Measurements from ENCODE around the gene SYT1.
"Not testable (repeated sequence)": the region's sequence is repeated elsewhere in the genome, so short reads cannot be mapped to it uniquely, and the experiment has no call there.

Gene SYT1

DNA sequence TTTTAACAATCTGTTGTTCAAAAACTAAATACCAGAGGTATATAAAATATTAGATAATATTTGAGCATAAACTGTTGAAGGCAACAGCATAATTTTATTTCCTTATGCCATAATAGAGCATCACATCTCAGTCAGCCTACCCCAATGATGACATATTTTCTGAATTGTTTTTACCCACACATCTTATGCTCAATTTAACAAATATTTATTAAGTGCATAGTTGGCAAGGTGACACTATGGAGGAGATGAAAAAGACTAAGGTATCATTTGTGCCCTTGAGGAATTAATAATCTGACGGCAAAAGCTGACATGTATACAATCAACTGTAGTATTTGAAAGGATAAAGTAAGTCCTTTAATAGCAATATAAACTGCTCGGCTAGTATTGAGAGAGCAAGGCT is 102.4 kb downstream of the SYT1 start:
- DNase-seq (ENCODE audit: low read depth): no peak

DNA sequence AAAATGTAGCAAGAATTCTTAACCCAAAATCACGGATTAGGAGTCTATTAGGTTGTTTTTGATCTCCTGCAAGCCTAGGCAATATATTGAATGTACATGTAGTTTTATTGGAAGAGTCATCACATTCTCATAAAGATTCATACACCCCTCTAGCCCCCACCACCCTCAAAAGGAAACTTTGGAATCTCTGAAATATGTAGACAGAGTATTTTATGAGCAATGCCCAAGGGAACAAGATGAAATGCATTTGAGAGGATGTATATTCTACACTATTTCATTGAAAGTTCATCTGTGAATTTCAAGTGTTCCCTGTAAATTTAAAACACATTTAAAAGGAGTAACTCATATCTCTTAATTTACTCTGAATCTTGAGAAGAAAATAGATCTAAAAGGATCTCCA is 103.7 kb downstream of the SYT1 start:
- DNase-seq (ENCODE audit: low read depth): no peak

DNA sequence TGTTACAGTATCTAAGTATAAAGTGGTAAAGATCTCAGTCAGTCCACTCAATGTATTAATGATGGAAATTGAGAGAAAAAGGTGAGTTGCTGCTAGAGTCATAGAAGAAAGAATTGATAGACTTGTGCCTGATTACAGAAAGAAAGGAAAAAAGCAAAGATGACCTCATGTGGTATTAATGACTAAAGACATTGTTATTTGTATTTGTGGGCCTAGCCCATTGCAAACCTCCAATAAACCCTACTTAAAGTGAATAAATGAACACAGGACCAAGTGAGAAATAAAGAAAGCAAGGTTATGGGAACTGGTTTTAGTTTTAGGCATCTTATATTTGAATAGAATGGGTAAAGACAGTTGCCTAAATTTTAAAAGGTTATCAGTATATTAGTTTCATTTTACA is 105.5 kb downstream of the SYT1 start:
- DNase-seq (ENCODE audit: low read depth): no peak

DNA sequence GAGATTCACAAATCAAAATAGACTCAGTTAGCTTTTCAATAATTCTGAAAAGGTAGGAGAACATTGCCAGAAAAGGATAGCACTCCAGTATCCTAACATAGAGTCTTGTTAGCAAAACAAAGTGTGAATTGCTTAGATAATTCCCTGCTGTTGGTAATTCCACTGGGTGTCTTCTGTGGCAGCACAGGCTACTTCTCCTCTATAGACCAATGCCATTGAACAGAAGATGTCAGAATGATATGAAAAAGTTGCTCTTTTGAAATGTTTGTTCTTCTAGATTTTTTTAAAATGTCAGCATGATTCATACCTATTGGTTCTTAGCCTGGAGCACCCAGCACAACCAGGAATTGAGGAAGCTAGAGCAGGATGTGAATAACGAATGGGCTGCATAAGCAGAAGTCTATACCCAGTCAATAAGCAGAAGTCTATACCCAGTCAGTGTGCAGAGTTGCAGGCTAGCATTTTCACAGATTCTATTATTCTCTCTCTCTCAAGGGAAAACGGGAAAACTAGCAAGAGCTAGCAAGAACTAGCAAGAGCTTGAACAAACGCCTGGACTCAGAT is 112.8 kb downstream of the SYT1 start:
- no peak for DNase-seq (ENCODE audit: low read depth)

DNA sequence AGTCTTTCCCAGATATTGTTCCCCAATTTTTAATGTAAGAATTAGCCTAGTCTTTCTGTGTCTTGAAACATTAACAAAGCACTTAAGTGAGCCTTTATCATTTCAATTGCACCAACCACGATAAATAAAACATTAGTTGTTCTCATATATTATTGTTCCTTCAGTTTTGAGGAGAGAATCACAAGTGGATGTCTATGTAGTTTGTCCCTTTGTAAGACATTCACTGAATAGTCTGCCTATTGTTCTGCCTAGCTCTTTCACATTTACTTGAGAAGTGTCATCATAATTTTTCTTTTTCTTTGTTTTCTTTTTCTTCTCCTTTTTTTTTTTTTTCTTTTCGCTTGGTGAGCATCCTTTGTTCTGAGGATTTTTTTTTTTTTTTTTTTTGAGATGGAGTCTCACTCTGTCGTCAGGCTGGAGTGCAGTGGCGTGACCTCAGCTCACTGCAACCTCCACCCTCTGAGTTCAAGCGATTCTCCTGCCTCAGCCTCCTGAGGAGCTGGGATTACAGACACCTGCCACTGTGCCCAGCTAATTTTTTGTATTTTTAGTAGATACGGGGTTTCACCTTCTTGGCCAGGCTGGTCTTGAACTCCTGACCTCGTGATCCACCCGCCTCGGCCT is 129.7 kb downstream of the SYT1 start:
- DNase-seq (ENCODE audit: low read depth): no peak

DNA sequence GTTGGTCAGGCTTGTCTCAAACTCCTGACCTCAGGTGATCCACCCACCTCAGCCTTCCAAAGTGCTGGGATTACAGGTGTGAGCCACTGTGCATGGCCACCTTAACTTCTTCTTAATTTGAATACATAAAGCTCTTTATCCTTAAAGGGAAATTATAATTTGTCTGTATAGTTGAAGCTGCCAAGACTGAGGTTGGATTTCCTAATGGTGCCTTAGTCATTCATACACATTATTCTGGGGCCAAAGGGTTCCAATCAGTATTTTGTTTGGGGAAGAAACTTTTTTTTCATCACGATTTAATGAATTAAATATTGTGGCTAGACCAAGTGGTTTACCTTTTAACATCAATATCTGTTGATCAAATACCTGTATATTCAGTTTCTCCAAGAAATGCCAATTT is 135.9 kb downstream of the SYT1 start:
- peak; percentile 7 for DNase-seq (ENCODE audit: low read depth)

DNA sequence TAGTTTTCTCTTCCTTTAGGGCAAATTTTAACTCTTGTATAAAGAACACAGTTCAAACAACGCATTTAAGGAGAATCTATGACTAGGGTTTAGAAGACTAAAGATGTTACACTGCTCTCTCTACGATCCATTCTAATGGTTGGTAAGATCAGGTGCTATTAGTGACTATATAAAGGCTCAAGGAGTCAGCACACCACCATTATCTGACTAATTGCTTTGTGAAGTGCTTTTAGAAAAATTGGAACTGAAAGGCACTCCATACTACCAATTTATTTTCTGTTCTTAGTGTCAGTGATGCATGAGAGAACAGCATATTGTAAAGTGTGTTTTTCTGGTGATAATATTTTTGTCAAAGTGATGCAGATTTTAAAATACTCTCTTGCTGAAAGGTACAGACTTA is 136.8 kb downstream of the SYT1 start:
- DNase-seq (ENCODE audit: low read depth): no peak

DNA sequence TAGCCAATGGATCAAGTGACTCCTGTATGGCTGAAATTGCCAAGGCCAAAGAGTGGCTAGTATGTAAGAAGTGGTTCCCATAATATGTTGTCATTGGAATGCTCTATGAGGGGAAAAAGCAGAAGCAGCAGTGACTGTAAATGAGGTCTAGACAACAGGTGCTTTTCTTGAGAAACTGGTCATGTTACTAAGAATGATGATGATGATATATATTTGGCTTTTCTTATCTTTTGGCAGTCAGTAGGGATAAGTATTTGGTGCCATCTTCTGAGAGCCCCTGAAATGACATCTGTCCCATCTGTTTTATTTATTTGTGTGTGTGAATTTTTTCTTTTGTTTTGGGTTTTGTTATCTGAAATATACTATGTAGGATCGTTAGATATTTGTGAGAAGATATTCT is 141.7 kb downstream of the SYT1 start:
- DNase-seq (ENCODE audit: low read depth): no peak

DNA sequence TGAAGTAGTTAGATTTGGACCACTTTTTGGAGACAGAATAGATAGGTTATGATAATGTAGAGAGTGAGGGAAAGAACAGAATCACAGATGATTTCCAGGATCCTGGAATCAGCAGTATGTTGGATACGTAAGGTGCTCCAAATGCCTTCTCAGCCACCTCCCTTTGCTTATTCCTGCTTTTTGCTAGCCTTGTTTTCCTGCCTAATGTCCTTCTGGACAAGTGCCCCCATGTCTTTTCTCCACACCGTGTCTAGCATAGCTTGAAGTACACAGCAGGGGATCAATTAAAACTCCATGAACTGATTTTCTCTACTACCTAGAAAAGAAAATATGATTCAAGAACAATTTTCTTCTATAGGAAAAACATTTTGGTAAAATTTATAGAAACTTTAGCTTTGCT is 144.0 kb downstream of the SYT1 start:
- DNase-seq (ENCODE audit: low read depth): no peak

DNA sequence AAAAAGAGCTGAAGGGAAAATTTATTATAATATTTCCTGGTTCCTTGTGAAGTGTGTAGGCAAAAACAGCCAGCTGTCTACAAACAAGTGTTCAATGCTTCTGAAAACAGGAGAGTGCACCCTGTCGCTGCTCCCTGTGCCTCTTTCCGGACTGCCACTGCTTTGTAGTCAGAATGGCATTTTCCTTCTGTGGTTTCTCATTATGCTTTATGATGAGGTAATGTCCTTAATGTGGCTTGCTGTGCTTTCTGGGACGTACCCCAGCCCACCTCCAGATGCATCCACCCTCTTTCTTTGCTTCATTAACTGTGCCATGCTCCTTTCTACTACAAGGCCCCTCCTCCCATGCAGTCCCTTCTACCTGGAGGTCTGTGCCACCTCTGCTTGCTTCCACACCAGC is 148.1 kb downstream of the SYT1 start:
- no peak for DNase-seq (ENCODE audit: low read depth)

DNA sequence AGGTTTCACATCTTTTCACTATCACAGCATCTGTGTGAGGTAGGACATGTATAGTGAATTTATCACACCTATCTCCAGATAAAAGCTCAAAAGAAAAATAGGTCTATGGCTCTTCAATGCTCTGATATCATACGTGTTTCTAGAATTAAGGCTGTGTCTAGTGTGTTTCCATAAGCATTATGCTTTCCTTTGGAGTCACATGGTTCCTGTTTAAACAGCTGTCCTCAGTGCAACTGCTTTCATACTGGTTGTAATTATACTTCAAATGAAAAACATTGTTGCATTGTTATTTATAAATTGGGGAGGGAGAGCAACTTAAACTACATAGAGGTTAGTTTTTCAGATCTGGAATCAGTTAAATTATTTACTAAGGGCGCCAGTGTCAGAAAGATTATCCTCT is 151.6 kb downstream of the SYT1 start:
- DNase-seq (ENCODE audit: low read depth): no peak

DNA sequence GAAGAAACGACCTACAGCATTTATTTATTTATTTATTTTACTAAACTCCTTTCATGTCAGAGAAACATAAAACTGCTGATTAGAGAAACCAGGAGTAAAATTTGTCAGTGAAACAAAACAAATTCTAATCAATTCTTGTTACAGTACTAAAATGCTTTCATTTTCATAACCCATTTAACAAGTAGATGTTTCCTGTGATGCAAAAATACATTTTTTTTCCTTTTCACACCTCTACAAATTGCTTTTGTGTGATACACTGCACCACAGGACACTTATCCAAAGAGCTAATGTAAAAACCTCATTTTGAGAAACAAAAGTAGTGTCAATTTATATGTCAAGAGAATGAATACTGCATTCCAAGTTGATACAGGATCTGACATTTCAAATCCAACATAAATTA is 155.1 kb downstream of the SYT1 start:
- no peak for DNase-seq (ENCODE audit: low read depth)

DNA sequence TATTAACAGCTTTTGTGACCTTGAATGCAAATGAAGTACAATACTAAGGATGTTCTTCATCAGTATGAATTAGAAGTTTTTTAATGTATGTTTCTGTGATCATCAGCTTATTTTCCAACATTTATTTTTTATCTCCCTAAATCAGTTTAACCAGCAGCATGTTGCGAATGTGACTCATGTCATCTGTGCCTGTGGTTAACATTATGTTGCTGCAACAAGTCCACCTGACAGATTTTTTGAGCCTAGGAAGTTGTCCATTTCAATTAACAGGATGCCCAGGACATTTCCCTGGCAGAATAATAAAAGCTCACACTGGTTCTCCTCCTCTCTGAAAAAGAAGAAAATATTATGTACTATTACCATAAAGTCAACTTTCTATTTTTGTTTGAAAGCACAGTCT is 155.5 kb downstream of the SYT1 start:
- no peak for DNase-seq (ENCODE audit: low read depth)

DNA sequence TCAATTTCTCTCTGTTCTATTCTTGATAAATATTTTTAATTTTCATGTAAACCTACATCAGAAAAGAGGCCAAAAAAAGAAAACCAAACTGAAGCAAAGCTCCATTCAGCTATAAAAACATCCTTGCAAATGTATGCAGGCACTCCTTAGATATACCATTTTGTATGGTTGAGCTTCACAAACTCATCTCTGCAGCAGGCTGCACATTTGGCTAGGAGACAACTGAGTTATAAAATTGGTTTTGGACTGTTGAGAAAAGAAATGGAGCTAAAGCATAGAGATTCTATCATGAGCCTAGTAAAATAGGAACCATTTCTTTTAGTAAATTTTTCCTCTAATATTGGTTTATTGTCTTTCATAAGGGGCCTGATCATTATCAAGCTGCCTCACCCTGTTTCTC is 156.4 kb downstream of the SYT1 start:
- no peak for DNase-seq (ENCODE audit: low read depth)

DNA sequence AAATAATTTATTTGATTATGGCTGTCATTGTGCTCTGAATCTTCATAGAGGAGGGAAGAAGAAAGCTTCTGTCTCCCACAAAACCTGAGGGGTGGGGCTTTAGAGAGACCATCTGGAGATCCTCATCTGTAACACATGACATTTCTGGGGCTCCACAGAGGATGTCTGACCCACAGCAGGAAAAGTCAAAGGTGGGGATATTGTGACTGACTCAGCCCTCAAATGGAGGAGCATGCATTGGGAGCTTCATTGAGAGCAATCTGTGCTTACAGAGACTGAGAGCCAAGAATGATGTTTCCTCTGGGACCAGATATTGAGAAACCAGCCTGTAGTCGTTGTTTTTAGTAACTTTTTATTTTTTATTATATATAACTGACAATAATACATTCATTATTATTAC is 158.7 kb downstream of the SYT1 start:
- DNase-seq (ENCODE audit: low read depth): no peak

DNA sequence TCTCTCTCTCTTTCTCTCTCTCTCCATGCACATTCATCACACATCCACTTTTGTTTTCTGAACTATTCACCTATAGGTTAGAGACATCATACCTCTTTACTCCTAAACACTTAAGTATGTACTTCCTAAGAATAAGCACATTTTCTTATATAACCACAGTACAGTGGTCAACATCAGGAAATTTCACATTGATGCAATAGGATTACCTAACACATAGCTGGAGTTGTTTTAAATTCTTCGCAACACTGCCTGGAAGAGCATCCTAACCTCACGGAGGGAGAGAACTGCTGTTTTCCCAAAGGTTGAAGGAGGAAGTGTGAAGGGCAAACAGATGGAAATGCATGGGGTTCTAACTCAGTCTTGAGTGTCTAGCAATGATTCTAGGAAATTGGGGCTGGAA is 159.2 kb downstream of the SYT1 start:
- DNase-seq (ENCODE audit: low read depth): no peak

DNA sequence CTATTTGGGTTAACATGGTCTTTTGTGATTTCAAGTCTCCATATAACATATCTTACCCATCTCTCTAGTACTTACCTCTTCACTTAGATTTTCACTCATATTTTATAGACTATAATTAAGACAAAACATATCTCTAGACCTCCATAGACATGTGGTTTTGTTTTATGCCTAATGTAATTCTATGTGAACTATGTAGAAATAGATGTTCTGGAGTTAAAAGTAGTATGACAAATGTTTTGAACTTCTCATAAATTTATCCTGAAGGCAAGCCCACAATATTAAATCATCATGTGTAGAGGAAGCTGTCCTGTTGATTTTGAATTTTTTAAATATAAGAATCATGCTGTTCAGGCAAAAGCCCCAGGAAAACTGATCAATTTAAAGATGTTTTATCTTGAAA is 169.2 kb downstream of the SYT1 start:
- DNase-seq (ENCODE audit: low read depth): peak; percentile 1

DNA sequence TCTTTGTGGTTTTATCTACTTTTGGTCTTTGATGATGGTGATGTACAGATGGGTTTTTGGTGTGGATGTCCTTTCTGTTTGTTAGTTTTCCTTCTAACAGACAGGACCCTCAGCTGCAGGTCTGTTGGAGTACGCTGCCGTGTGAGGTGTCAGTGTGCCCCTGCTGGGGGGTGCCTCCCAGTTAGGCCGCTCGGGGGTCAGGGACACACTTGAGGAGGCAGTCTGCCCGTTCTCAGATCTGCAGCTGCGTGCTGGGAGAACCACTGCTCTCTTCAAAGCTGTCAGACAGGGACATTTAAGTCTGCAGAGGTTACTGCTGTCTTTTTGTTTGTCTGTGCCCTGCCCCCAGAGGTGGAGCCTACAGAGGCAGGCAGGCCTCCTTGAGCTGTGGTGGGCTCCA is 180.2 kb downstream of the SYT1 start:
- DNase-seq (ENCODE audit: low read depth): not testable (repeated sequence)

DNA sequence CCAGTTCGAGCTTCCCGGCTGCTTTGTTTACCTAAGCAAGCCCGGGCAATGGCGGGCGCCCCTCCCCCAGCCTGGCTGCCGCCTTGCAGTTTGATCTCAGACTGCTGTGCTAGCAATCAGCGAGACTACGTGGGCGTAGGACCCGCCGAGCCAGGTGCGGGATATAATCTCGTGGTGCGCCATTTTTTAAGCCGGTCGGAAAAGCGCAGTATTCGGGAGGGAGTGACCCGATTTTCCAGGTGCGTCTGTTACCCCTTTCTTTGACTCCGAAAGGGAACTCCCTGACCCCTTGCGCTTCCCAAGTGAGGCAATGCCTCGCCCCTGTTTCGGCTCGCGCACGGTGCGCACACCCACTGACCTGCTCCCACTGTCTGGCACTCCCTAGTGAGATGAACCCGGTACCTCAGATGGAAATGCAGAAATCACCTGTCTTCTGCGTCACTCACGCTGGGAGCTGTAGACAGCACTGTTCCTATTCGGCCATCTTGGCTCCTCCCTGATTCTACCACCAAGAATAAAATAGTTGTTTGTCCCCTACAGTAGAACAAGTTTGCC is 180.7 kb downstream of the SYT1 start:
- DNase-seq (ENCODE audit: low read depth): not testable (repeated sequence)

DNA sequence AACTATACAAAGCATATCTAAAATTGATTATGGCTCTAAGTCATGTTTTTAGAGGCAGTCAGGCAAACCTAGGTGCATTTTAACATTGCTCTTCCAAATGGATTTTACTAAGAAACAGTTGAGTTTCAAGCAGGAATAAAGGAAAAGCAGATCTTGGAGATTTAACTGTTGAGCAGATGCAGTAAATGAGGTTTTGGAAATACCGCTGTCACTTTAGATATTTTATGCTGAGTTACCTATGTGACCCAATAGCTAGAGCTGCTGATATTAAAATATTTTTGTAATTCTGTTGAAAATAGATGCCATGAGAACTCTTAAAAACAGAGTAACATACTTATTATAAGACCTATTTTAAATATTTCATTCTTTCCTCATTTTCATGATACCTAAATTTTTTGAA is 181.4 kb downstream of the SYT1 start:
- DNase-seq (ENCODE audit: low read depth): no peak

DNA sequence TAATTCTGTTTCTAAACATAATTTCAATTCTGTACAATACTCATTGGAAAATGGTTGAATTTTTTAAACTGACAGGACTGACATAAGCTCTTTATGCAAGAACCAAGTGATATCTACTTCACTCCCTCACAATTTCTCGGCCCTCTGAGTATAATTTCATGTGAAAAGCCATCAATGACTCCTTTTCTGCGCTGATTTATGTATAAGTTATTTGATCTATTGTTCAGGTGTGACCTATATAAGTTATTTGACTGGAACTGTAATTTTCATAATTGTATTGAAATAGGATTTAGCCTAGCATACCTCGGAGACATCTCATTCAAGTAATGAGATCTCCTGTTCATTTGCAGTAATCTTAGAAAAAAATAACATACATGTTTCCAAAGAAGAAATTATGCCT is 184.4 kb downstream of the SYT1 start:
- no peak for DNase-seq (ENCODE audit: low read depth)

DNA sequence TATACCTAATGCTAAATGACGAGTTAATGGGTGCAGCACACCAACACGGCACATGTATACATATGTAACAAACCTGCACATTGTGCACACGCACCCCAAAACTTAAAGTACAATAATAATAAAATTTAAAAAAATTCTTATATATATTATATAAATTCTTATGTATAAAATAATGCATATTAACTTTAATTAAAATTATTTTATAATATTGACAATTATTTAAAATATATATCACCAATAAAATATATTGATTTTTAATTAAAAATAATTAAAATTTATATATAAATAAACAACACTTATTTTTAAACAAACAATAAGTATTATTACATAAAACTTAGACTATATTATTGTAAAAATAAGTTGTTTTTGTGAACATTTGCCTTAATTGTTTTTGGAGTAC is 188.8 kb downstream of the SYT1 start:
- DNase-seq (ENCODE audit: low read depth): no peak

DNA sequence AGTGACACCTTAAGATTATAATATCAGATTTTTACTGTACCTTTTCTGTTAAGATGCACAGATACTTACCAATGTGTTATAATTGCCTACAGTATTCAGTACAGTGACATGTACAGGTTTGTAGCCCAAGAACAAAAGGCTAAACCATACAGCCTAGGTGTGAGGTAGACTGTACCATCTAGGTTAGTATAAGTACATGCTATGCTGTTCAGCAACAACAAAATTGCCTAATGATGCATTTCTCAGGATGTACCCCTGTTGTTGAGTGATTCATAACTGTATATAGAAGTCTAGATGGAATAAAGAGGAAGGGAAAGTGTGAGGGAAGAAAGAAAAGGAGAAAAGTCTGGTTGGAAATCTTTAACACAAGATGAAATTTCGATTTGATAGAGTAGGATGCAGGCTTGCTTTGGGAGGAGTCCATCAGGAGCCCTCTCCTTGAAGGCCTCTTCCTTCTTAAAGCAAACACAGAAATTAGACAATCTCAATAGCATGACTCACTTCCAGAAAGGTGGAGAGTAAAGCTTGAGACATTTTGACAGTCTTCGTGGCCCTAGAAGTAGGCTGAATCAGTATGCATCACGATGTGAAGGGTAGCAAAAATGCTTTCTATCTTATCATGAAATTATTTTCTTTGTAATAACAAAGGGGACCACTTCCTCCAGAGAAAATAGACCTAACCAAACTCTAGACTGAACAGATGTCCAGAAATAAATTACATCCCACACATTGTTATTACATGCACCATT is 191.5 kb downstream of the SYT1 start:
- DNase-seq (ENCODE audit: low read depth): no peak

DNA sequence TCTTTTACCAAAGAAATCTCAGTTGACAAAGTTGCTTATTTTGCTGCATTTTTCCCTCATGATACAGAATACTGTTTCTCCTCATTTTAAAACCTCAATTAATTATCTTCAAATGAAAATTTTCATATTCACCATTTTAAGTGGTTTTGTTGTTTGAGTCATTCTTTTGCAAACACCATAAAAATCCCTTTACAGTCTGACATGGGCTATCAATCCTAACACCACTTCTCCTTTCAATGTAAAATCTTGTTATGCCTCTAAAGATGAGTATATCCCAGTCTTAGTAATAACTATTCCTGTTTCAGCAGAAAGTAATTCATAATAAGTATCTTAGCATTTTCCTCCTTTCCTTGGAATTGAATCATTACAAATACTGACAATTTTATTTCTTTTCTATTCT is 192.2 kb downstream of the SYT1 start:
- no peak for DNase-seq (ENCODE audit: low read depth)

Data from fibroblast of gingiva (primary cell).